GM19043 (cell line): ENCODE results near the gene MAP3K13.
A peak's percentile ranks its signal among the peaks of the same experiment; 100 is the strongest.
"Not testable (repeated sequence)": the region's sequence is repeated elsewhere in the genome, so short reads cannot be mapped to it uniquely, and the experiment has no call there.

ENCODE experiments used
- ATAC-seq: cut with Tn5 transposase; IDR thresholded peaks from one replicate; pipeline ENCODE4 v1.9.1; 2021; ENCODE audit warnings: low read depth; ENCODE audit not compliant: unreplicated experiment

Gene MAP3K13

GRCh38 chr3:185387646-185388045 lies 24.7 kb downstream of the MAP3K13 start:
- ATAC-seq: no peak

GRCh38 chr3:185393055-185393454 lies 30.1 kb downstream of the MAP3K13 start:
- ATAC-seq: no peak

GRCh38 chr3:185397676-185398075 lies 34.7 kb downstream of the MAP3K13 start:
- ATAC-seq: no peak

- ATAC-seq: no peak
Observed at GRCh38 chr3:185399737-185400667, 37.1 kb downstream of the MAP3K13 start.

- no peak for ATAC-seq
Observed at GRCh38 chr3:185400866-185401265, 37.9 kb downstream of the MAP3K13 start.

- no peak for ATAC-seq
Observed at GRCh38 chr3:185401319-185401955, 38.5 kb downstream of the MAP3K13 start.

GRCh38 chr3:185402561-185402960 lies 39.6 kb downstream of the MAP3K13 start:
- ATAC-seq: no peak

GRCh38 chr3:185403002-185403401 lies 40.1 kb downstream of the MAP3K13 start:
- no peak for ATAC-seq

- ATAC-seq: no peak
Observed at GRCh38 chr3:185405243-185405642, 42.3 kb downstream of the MAP3K13 start.

- no peak for ATAC-seq
Observed at GRCh38 chr3:185405664-185406063, 42.7 kb downstream of the MAP3K13 start.

- ATAC-seq: no peak
Observed at GRCh38 chr3:185406121-185406620, 43.2 kb downstream of the MAP3K13 start.

GRCh38 chr3:185409957-185410356 lies 47.0 kb downstream of the MAP3K13 start:
- ATAC-seq: no peak

GRCh38 chr3:185411133-185411532 lies 48.2 kb downstream of the MAP3K13 start:
- no peak for ATAC-seq

GRCh38 chr3:185416513-185416912 lies 53.6 kb downstream of the MAP3K13 start:
- no peak for ATAC-seq

GRCh38 chr3:185418561-185418977 lies 55.6 kb downstream of the MAP3K13 start:
- ATAC-seq: not testable (repeated sequence)

- ATAC-seq: no peak
Observed at GRCh38 chr3:185420762-185421161, 57.8 kb downstream of the MAP3K13 start.

GRCh38 chr3:185421577-185422232 lies 58.8 kb downstream of the MAP3K13 start:
- ATAC-seq: peak; percentile 44

GRCh38 chr3:185422677-185423076 lies 59.7 kb downstream of the MAP3K13 start:
- ATAC-seq: no peak

- peak; percentile 41 for ATAC-seq
Observed at GRCh38 chr3:185423178-185423577, 60.2 kb downstream of the MAP3K13 start.

- no peak for ATAC-seq
Observed at GRCh38 chr3:185424435-185424834, 61.5 kb downstream of the MAP3K13 start.

GRCh38 chr3:185430375-185430774 lies 67.4 kb downstream of the MAP3K13 start:
- no peak for ATAC-seq
